HL-60 (cell line): ENCODE measurements around the gene TBC1D22A.
"Not testable (repeated sequence)": the region's sequence is repeated elsewhere in the genome, so short reads cannot be mapped to it uniquely, and the experiment has no call there.

ENCODE experiments used
- DNase-seq, 2 experiments: peaks; one replicate each; pipeline ENCODE4 v3.0.0-alpha.2; 2010 to 2020; ENCODE audit warnings: low read depth in 1 of 2, low spot score in 1 of 2
- H3K27ac ChIP-seq: fragments of 250-450 bp; sonication (Bioruptor Pico); replicated peaks from 2 replicates; pipeline ENCODE4 v1.5.1; 2020; ENCODE audit warnings: mild to moderate bottlenecking, moderate library complexity
- H3K27me3 ChIP-seq: fragments of 250-450 bp; sonication (Bioruptor Pico); 2 replicates; pipeline ENCODE4 v1.5.1; 2021; ENCODE audit warnings: mild to moderate bottlenecking, moderate library complexity; ENCODE audit not compliant: insufficient read depth, poor library complexity, severe bottlenecking
- H3K4me3 ChIP-seq: replicated peaks from 2 replicates; pipeline ENCODE4 v1.5.1; 2011; ENCODE audit warnings: mild to moderate bottlenecking, control low read depth, low read length; ENCODE audit not compliant: insufficient read depth
- CTCF ChIP-seq: IDR thresholded peaks from one replicate; pipeline ENCODE4 v1.5.1; 2011; ENCODE audit warnings: low read length, control low read depth, inconsistent platforms; ENCODE audit not compliant: insufficient read depth
- GABPA ChIP-seq: IDR thresholded peaks from 2 replicates; pipeline ENCODE4 v1.6.1; 2012; ENCODE audit warnings: low read depth
- POLR2AphosphoS5 ChIP-seq: IDR thresholded peaks from 2 replicates; pipeline ENCODE4 v1.6.1; 2012; ENCODE audit warnings: low read depth
- REST ChIP-seq: IDR thresholded peaks from 2 replicates; pipeline ENCODE4 v1.6.1; 2012; ENCODE audit warnings: low read depth; ENCODE audit not compliant: insufficient replicate concordance
- SPI1 ChIP-seq: IDR thresholded peaks from 2 replicates; pipeline ENCODE4 v1.6.1; 2012; ENCODE audit warnings: low read depth, mild to moderate bottlenecking, borderline replicate concordance

TBC1D22A gene

GRCh38 chr22:47167056-47167455 lies 404.6 kb downstream of the TBC1D22A start:
- Histone ChIP-seq H3K27ac (no peak overlapping the region), H3K4me3 (no peak overlapping the region), H3K27me3 (no peaks in the 10 kb centered on the region)
- DNase-seq, result no peak
- TF ChIP-seq GABPA (no peak), REST (no peak), POLR2AphosphoS5 (no peak)

GRCh38 chr22:47167921-47168320 lies 405.5 kb downstream of the TBC1D22A start:
- not testable (repeated sequence) for H3K27ac ChIP-seq, H3K27me3 ChIP-seq, H3K4me3 ChIP-seq, DNase-seq

- Histone ChIP-seq H3K27me3 (no peaks in the 10 kb centered on the region), H3K4me3 (no peak overlapping the region), H3K27ac (no peak overlapping the region)
- TF ChIP-seq CTCF, result no peak
- TF ChIP-seq POLR2AphosphoS5, result no peak
- no peak for TF ChIP-seq SPI1
- TF ChIP-seq REST, result no peak
- TF ChIP-seq GABPA, result no peak
- no peak for DNase-seq
Observed at GRCh38 chr22:47168441-47168840, 406.0 kb downstream of the TBC1D22A start.

GRCh38 chr22:47168900-47169800 lies 406.7 kb downstream of the TBC1D22A start:
- H3K27me3 ChIP-seq, result no peaks in the 10 kb centered on the region
- TF ChIP-seq CTCF, result no peak
- TF ChIP-seq POLR2AphosphoS5, result no peak
- no peak for TF ChIP-seq GABPA
- TF ChIP-seq REST, result no peak
- TF ChIP-seq SPI1, result no peak
- peak in 1 of 2 experiments; percentile 6 for DNase-seq
- no peak overlapping the region for H3K27ac ChIP-seq
- H3K4me3 ChIP-seq, result no peak overlapping the region
